ENCODE data around the gene DNAH17.

The DNAH17 gene

GRCh38 chr17:78441271-78441971, 135.8 kb downstream of the DNAH17 start:
- Histone ChIP-seq H2AFZ (ENCODE audit: low read length) (no peak overlapping the region), H4K20me1 (ENCODE audit: insufficient read depth, low read length) (no peaks in the 10 kb centered on the region), H3K9me2 (replicated peaks; ENCODE audit: insufficient read depth, low read length) (no peaks in the 10 kb centered on the region), H3K79me2 (ENCODE audit: low read length) (no peaks in the 10 kb centered on the region), H3K9ac (ENCODE audit: low read length) (no peak overlapping the region), H3K4me3 (ENCODE audit: low read length) (no peak overlapping the region), H3K4me1 (ENCODE audit: low read length) (no peaks in the 10 kb centered on the region), H3K4me2 (ENCODE audit: low read depth, low read length) (no peak overlapping the region), H3K27ac (ENCODE audit: low read length) (no peak overlapping the region), H3F3A (ENCODE audit: insufficient read depth, low read length) (no peaks in the 10 kb centered on the region), H3K27me3 (replicated peaks; ENCODE audit: insufficient read depth, low read length) (peaks cover 47% of the 10 kb centered on the region), H3K36me3 (replicated peaks; ENCODE audit: insufficient read depth, low read length) (no peaks in the 10 kb centered on the region), H3K9me3 (replicated peaks; ENCODE audit: insufficient read depth, low read length) (no peaks in the 10 kb centered on the region)
- no peak for DNase-seq
- TF ChIP-seq EZH2phosphoT487 (IDR thresholded peaks at IDR 0.05; ENCODE audit: low read length), result no peak
- no peak for TF ChIP-seq EZH2 (optimal IDR thresholded peaks at IDR 0.05; ENCODE audit: low read depth, low read length)
- TF ChIP-seq CTCF (IDR thresholded peaks at IDR 0.05; ENCODE audit: low read length), result no peak

DNA sequence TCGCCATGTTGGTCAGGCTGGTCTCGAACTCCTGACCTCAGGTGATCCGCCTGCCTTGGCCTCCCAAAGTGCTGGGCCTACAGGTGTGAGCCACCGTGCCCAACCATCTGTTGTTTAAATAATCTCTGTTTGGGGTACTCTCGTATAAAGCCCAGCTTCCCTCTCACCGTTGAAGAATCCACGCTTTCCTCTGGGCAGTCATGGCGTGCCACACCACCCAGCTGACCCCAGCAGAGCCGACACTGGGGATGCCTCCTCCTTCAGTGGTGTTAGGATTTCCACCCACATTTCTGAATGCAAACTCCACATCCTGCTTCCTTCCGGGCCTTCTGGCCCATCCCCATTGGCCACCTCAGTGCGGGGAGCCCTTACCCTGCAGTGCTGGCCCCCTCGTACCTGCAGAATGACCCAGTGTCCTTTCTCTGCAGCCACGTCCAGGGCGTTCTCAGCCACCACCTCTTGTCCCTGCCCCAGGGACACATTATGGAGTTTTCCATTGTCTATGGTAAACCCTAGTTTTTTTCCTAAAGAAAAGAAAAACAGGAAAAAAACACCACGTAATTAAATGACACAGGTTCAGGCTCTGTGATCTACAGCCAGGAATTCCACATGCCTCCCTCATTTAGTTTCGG, 138.4 kb downstream of the DNAH17 start:
- Histone ChIP-seq H3K27me3 (replicated peaks; ENCODE audit: insufficient read depth, low read length) (peaks cover 28% of the 10 kb centered on the region), H4K20me1 (ENCODE audit: insufficient read depth, low read length) (no peaks in the 10 kb centered on the region), H3K4me2 (ENCODE audit: low read depth, low read length) (no peak overlapping the region), H3K4me1 (ENCODE audit: low read length) (no peaks in the 10 kb centered on the region), H3K4me3 (ENCODE audit: low read length) (no peak overlapping the region), H3F3A (ENCODE audit: insufficient read depth, low read length) (no peaks in the 10 kb centered on the region), H3K79me2 (ENCODE audit: low read length) (no peaks in the 10 kb centered on the region), H3K9ac (ENCODE audit: low read length) (no peak overlapping the region), H3K27ac (ENCODE audit: low read length) (no peak overlapping the region), H2AFZ (ENCODE audit: low read length) (no peak overlapping the region), H3K9me3 (replicated peaks; ENCODE audit: insufficient read depth, low read length) (no peaks in the 10 kb centered on the region), H3K36me3 (replicated peaks; ENCODE audit: insufficient read depth, low read length) (no peaks in the 10 kb centered on the region), H3K9me2 (replicated peaks; ENCODE audit: insufficient read depth, low read length) (no peaks in the 10 kb centered on the region)
- TF ChIP-seq EZH2phosphoT487 (IDR thresholded peaks at IDR 0.05; ENCODE audit: low read length) (no peak), CTCF (IDR thresholded peaks at IDR 0.05; ENCODE audit: low read length) (no peak), EZH2 (optimal IDR thresholded peaks at IDR 0.05; ENCODE audit: low read depth, low read length) (no peak)
- no peak for DNase-seq

GRCh38 chr17:78438271-78438691, 138.9 kb downstream of the DNAH17 start:
- DNase-seq, result no peak
- Histone ChIP-seq H3K9me3 (replicated peaks; ENCODE audit: insufficient read depth, low read length) (no peaks in the 10 kb centered on the region), H3K79me2 (ENCODE audit: low read length) (no peaks in the 10 kb centered on the region), H3K4me2 (ENCODE audit: low read depth, low read length) (no peak overlapping the region), H2AFZ (ENCODE audit: low read length) (no peak overlapping the region), H3K27ac (ENCODE audit: low read length) (no peak overlapping the region), H3K4me3 (ENCODE audit: low read length) (no peak overlapping the region), H3F3A (ENCODE audit: insufficient read depth, low read length) (no peaks in the 10 kb centered on the region), H3K9ac (ENCODE audit: low read length) (no peak overlapping the region), H3K4me1 (ENCODE audit: low read length) (no peaks in the 10 kb centered on the region), H3K9me2 (replicated peaks; ENCODE audit: insufficient read depth, low read length) (no peaks in the 10 kb centered on the region), H3K27me3 (replicated peaks; ENCODE audit: insufficient read depth, low read length) (peaks cover 25% of the 10 kb centered on the region), H3K36me3 (replicated peaks; ENCODE audit: insufficient read depth, low read length) (no peaks in the 10 kb centered on the region), H4K20me1 (ENCODE audit: insufficient read depth, low read length) (no peaks in the 10 kb centered on the region)
- TF ChIP-seq EZH2 (optimal IDR thresholded peaks at IDR 0.05; ENCODE audit: low read depth, low read length), result no peak
- no peak for TF ChIP-seq CTCF (IDR thresholded peaks at IDR 0.05; ENCODE audit: low read length)
- TF ChIP-seq EZH2phosphoT487 (IDR thresholded peaks at IDR 0.05; ENCODE audit: low read length), result no peak

Data from MM.1S (cell line).